Peyer's patch (tissue), 4 donors: Measurements from ENCODE around the gene ROBO2.

Source experiments
- CTCF ChIP-seq, 6 experiments: fragments of 450-650 bp in 4 of 6; fragments of 200-600 bp in 2 of 6; sonication (generic) in 1 of 6; IDR thresholded peaks; one replicate each; pipeline ENCODE4 v1.5.1; 2017 to 2019; ENCODE audit warnings: antibody characterized with exemption in 6 of 6, mild to moderate bottlenecking in 3 of 6, moderate library complexity in 1 of 6
- POLR2A ChIP-seq, 2 donors: fragments of 450-650 bp; IDR thresholded peaks; one replicate each; pipeline ENCODE4 v1.5.1; 2017; ENCODE audit warnings: antibody characterized with exemption in 2 of 2, mild to moderate bottlenecking in 2 of 2, moderate library complexity in 2 of 2

DNA sequence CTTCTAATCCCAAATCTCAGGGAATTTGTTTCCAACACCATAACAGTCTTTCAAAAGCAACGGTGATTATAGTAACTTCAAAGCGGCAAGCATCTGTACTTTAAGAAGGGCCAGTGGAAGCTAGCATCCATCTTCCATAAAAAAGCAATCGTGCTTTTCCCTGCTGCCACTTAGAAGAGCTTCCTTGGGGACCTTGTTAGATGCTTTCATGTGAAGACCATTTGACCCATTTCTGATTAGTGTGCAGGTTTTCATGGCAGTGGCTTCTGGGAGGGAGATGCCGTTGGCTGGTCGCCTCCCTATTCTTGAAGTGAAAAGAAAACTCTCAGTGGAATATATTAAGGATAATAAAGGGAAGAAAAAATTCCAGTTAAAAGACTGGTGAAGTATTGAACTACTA is 354.1 kb downstream of the ROBO2 start:
- TF ChIP-seq POLR2A (IDR thresholded peaks at IDR 0.05) = no peak
- no peak for TF ChIP-seq CTCF (IDR thresholded peaks at IDR 0.05)
